OCI-LY7 (cell line): ENCODE measurements around the gene ALDH1A3. TPM values are rescaled to one million over a fixed set of nuclear protein-coding genes. Genes with fewer than 3 reads are reported as not detected.

Experiments
- BruUV-seq: library from RNA; stranded (reverse); fragments of 400-500 nt; replicated peaks from 2 replicates; lab custom pipeline; 2021; lab: Mats Ljungman, UMichigan
- CTCF ChIA-PET: fragments of 300-600 bp; sonication (Branson Sonifier 250); formaldehyde crosslinking; loops from one replicate; lab custom pipeline; 2022; ENCODE audit warnings: antibody characterized with exemption; ENCODE audit not compliant: unreplicated experiment; lab: Charles Lee
- POLR2A ChIA-PET: fragments of 300-600 bp; sonication (Branson Sonifier 250); formaldehyde crosslinking; loops from one replicate; lab custom pipeline; 2022; ENCODE audit warnings: antibody characterized with exemption; lab: Charles Lee
- DNase-seq: peaks from one replicate; pipeline ENCODE4 v3.0.0-alpha.2; 2015; ENCODE audit warnings: low spot score
- H2AFZ ChIP-seq: fragments of 200-600 bp; sonication (generic), shearing (Covaris generic); 2 replicates; pipeline ENCODE4 v1.6.1; 2014; ENCODE audit warnings: mild to moderate bottlenecking, antibody characterized with exemption, low read length, moderate library complexity
- H3K27ac ChIP-seq: fragments of 200-600 bp; sonication (generic); 2 replicates; pipeline ENCODE4 v1.5.1; 2014; ENCODE audit warnings: mixed run types, low read depth, mild to moderate bottlenecking, moderate library complexity, low read length, inconsistent platforms; ENCODE audit not compliant: poor library complexity, severe bottlenecking
- H3K36me3 ChIP-seq: fragments of 200-600 bp; sonication (generic); 2 replicates; pipeline ENCODE4 v1.6.1; 2014; ENCODE audit warnings: mild to moderate bottlenecking, antibody characterized with exemption, low read length, moderate library complexity, mixed read lengths; ENCODE audit not compliant: insufficient read depth
- H3K4me1 ChIP-seq: fragments of 200-600 bp; sonication (generic); 2 replicates; pipeline ENCODE4 v1.5.1; 2014; ENCODE audit warnings: mild to moderate bottlenecking, low read length; ENCODE audit not compliant: insufficient read depth, poor library complexity, severe bottlenecking
- H3K4me2 ChIP-seq: fragments of 200-600 bp; sonication (generic); 2 replicates; pipeline ENCODE4 v1.6.1; 2014; ENCODE audit warnings: mild to moderate bottlenecking, low read length
- H3K4me3 ChIP-seq: fragments of 200-600 bp; sonication (generic); 2 replicates; pipeline ENCODE4 v1.5.1; 2014; ENCODE audit warnings: mild to moderate bottlenecking, low read depth, low read length; ENCODE audit not compliant: poor library complexity, severe bottlenecking
- H3K79me2 ChIP-seq: fragments of 200-600 bp; sonication (generic); 2 replicates; pipeline ENCODE4 v1.6.1; 2016; ENCODE audit warnings: low read depth, mild to moderate bottlenecking, low read length, moderate library complexity, mixed read lengths; ENCODE audit not compliant: insufficient read depth
- H3K9me2 ChIP-seq: fragments of 200-600 bp; sonication (generic); 2 replicates; pipeline ENCODE4 v1.6.1; 2016; ENCODE audit warnings: mild to moderate bottlenecking, low read length, mixed read lengths; ENCODE audit not compliant: insufficient read depth
- H3K9me3 ChIP-seq: fragments of 200-600 bp; sonication (generic); 2 replicates; pipeline ENCODE4 v1.6.1; 2014; ENCODE audit warnings: mild to moderate bottlenecking, mixed run types, low read length, mixed read lengths
- H4K20me1 ChIP-seq: fragments of 200-600 bp; sonication (generic); 2 replicates; pipeline ENCODE4 v1.6.1; 2014; ENCODE audit warnings: mild to moderate bottlenecking, antibody characterized with exemption, low read length, moderate library complexity, mixed read lengths; ENCODE audit not compliant: insufficient read depth
- CTCF ChIP-seq: fragments of 200-600 bp; sonication (generic); conservative IDR thresholded peaks from 2 replicates; pipeline ENCODE4 v1.5.1; 2014; ENCODE audit warnings: mild to moderate bottlenecking, antibody characterized with exemption, low read length, moderate library complexity, mixed read lengths
- EZH2phosphoT487 ChIP-seq: fragments of 200-600 bp; sonication (generic); IDR thresholded peaks from 2 replicates; pipeline ENCODE4 v1.6.1; 2018; ENCODE audit warnings: low read depth, borderline replicate concordance, mild to moderate bottlenecking, mixed run types, antibody characterized with exemption, low read length, moderate library complexity, mixed read lengths
- intact Hi-C: fragments of 100-400 bp; cut with micrococcal nuclease; formaldehyde crosslinking; loops from one replicate; pipeline ENCODE4 v1.10.0; 2022; ENCODE audit not compliant: unreplicated experiment
- total RNA-seq, 2 experiments: library from RNA; depleted of rRNA in 1 of 2; stranded (reverse); fragments of >200 nt in 1 of 2; shearing (Covaris generic) in 1 of 2; gene quantifications; 2 replicates each; pipeline ENCODE4 v1.2.3, GENCODE V29; 2014 to 2022

The ALDH1A3 gene
- total RNA-seq, 2 experiments from 2014 or later, result not detected

- ChIA-PET CTCF (no interaction called here), POLR2A (interaction anchor here (1.1 kb wide), 1 partner anchor 11 kb away, joined by 3 read pairs; no protein-coding TSS in a partner anchor)
- no peak overlapping the region for H3K4me2 ChIP-seq
- no peak overlapping the region for H3K4me3 ChIP-seq
- no peak overlapping the region for H2AFZ ChIP-seq
- H3K9me3 ChIP-seq, result no peaks in the 10 kb centered on the region
- no peaks in the 10 kb centered on the region for H3K36me3 ChIP-seq
- no peaks in the 10 kb centered on the region for H3K4me1 ChIP-seq
- no peak for DNase-seq
- TF ChIP-seq CTCF (no peak), EZH2phosphoT487 (no peak)
- H3K79me2 ChIP-seq, result no peaks in the 10 kb centered on the region
- no TSS peak for BruUV-seq
- H3K27ac ChIP-seq, result no peak overlapping the region
- no peaks in the 10 kb centered on the region for H3K9me2 ChIP-seq
- intact Hi-C loops, result no loop called here
- H4K20me1 ChIP-seq, result no peaks in the 10 kb centered on the region
Measured at GRCh38 chr15:100859970-100860828, 19.4 kb upstream of the ALDH1A3 start.

DNA sequence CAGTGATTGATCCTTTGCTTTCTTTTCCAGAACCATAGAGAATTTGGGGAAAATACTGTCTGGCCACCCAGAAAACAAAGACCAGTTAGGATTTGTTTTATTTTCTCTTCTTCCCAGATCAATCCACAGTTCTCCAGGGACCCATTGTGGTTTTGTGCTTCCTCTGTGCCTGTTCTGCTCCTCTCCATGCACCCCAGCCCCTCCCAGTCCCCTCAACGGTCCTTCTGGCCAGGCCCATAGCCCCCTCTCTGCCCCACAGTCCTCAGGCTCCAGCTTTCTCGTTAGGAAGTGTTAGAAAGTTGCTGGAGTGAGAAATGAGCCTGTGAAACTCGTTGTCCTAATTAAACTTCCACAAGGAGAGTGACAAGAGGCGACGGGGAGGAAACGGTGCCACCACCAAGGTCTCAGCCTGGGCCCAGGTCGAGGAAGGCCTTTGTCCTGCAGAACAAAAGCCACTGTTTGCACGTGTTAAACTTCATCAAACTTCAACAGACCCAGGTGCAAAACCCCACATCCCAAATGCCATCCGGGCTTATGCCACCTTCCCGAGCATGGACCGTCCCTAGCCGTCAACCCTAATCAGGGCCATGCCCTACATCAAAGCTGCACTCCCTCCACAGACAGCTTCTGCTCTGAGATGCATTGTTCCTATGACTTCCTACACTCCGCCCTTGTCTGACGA, 18.7 kb upstream of the ALDH1A3 start:
- CTCF ChIA-PET, result no interaction called here
- Histone ChIP-seq H3K4me1 (no peaks in the 10 kb centered on the region), H2AFZ (no peak overlapping the region), H4K20me1 (no peaks in the 10 kb centered on the region), H3K9me2 (no peaks in the 10 kb centered on the region), H3K27ac (no peak overlapping the region), H3K79me2 (no peaks in the 10 kb centered on the region), H3K4me3 (no peak overlapping the region), H3K36me3 (no peaks in the 10 kb centered on the region), H3K9me3 (no peaks in the 10 kb centered on the region), H3K4me2 (no peak overlapping the region)
- TF ChIP-seq EZH2phosphoT487, result no peak
- TF ChIP-seq CTCF, result no peak
- POLR2A ChIA-PET, result no interaction called here
- no peak for DNase-seq
- BruUV-seq, result no TSS peak
- intact Hi-C loops, result no loop called here
